ENCODE results near the gene CACHD1.
"Not testable (repeated sequence)": the region's sequence is repeated elsewhere in the genome, so short reads cannot be mapped to it uniquely, and the experiment has no call there.

Gene CACHD1

DNA sequence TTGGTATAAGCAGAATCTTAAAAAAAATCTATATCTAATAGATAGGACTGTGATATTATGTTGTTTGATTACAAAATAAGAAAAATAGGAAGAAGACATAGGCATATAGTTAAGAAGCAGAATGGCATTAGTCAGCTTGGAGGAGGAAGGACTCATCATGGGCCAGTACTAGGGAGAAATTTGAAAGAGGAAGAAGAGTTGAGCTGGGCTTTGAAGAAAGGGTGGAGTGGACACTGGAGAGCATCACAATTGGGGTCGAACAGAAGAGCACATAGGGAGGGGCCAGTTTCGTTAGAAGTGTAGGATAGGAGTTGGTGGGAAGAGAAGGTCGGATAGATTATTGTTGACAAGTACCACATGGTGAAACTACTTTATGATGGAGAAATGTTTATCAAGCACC lies 129.3 kb downstream of the CACHD1 start:
- no peak for DNase-seq

DNA sequence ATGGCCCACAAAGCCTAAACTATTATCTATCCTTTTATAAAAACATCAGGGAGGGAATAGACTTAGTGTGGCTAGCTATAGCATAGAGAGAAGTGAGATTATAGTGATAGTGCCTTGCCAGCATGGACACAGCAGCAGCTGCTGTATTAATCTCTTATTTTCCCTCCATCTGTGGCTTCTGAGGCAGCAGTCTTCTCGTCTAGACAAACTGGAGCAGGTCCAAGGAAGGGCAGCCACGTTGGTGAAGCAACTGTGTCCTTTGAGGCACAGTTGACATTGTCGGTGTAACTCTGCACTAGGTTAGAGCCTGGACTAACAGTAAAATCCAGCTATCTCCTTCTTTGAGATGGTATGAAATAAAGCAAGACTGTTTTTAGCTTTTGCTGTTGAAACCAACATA lies 131.3 kb downstream of the CACHD1 start:
- no peak for DNase-seq

DNA sequence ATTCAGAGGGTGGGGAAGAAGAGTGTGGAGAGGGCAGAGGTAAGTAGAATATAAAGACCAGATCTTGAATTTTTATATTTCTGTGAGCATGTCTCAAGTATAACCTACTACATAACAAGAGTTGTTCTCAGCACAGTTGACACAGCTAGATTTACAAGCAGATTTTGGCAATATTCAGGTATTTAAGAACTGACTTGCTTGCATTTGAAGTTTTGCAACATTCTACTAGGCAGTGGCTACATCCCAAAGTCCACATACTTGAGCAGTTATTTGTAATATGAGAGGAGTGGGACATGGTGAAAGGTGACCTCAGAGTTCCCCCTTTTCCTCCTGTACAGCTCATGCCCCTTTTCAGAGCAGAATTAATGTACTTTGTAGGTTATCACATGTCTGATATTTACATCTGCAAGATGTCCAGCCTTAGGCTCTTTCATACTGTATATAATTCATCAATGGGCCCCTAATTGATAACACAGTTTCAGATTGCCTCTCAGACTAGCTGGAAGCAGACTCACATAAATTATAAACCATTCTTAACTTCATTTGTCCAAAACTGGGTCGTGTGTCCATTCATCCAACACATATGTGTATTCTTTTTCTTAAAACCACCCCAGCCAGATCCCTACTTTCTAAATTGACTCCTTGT lies 138.2 kb downstream of the CACHD1 start:
- no peak for DNase-seq

DNA sequence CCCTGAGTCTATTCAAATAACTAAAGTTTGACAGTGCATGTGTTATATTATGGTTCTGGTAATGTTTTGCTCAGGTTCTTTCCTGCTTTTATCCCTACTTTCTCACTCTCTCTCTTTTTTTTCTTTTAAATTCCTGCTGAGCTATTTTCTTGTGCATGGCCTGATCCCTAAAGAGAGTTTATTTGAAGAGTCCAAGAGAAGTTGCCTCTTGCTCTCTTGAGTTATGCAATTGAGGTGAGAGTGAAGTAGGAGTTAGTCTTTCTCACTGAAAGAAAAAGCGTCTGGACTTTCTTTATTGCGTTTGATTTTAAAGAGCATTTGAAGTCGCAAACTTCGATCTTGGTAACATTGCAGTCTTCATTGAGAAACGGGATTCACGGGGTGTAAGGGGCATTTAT lies 138.7 kb downstream of the CACHD1 start:
- DNase-seq = no peak

DNA sequence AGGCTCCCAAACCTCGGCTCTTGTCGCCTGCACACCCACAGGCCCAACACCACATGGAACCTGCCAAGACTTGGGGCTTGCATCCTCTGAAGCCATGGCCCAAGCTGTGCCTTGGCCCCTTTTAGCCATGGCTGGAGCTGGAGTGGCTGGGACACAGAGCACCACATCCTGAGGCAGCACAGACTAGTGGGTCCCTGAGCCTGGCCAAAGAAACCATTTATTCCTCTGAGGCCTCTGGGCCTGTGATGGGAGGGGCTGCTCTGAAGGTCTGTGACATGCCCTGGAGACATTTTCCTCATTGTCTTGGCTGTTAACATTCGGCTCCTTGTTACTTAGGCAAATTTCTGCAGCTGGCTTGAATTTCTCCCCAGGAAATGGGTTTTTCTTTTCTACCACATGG lies 141.0 kb downstream of the CACHD1 start:
- not testable (repeated sequence) for DNase-seq

DNA sequence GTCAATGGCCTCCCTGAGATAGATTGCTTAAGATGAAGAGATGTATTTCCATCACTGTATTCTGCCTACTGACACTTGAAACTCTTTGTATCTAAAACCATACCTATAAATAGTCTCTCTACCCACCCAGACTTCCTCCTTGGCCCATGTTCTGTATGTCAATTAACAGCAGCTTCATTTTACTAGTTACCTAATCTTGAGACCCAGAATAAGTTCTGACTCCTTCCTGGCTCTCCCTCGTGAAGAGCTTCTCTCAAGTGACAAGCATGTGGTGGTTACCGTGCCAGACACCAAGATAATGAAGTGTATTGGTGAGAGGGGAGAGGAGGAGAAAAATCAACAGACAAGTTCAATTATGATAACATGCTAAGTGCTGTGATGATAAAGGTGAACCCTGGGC lies 146.1 kb downstream of the CACHD1 start:
- no peak for DNase-seq

DNA sequence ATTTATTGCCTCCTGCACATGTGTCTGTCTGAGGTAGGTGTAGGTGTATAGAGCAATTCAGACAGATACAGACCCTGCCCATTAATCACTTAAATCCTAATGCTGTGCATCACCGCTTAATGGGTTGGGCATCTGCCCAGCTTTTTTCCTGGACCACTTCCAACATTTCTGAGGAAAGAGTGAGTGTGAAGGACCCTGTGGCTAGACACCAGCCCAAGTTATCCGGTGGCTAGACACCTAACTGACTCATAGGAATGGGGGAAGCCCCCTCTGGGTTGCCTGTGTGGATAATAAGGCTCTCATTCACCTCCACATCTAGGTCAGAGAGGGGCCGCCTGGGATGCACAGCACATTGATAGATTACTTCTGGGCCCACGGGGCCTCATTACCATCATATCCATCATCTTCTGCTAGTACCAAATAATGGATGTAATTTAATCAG lies 153.8 kb downstream of the CACHD1 start:
- no peak for DNase-seq

DNA sequence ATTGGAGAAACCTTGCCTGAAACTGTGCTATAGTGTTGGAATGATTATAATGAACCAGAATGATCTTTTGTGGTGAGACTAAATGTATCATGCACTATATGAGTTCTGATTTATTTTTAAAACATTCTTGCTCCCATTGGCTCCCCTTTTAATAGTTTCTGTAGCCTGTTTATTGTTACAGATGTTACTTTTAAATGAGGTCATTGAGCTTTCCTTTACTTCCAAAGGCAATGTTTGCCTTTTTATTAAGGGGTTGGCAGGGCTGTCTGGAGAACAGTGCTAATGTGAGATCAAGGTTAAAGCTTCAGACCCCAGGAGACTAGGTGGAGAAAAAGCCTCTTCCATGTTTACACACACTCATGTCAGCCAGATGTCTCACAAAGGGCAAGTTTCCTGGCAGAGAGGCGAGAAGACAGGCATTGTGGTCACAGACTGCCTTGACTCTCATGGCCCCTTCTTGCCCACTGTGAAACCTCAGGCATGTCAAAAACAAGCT lies 154.3 kb downstream of the CACHD1 start:
- no peak for DNase-seq

DNA sequence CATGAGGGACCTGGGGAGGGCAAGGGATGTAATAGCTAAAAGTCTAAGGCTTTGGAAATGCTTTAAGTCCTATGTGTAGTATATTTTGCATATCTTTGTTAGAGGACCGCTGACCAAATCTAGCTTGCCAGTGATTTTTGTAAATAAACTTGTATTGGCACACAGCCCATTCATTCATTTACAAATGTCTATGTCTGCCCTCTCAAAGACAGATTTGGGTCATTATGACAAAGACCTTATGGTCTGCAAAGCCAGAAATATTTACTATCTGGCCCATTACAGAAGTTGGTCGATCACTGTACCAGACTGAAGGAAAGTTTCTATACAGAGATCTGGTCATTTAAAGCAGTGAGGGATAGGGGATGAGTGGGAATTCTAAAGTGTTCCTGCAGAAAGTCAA lies 154.9 kb downstream of the CACHD1 start:
- DNase-seq = no peak

DNA sequence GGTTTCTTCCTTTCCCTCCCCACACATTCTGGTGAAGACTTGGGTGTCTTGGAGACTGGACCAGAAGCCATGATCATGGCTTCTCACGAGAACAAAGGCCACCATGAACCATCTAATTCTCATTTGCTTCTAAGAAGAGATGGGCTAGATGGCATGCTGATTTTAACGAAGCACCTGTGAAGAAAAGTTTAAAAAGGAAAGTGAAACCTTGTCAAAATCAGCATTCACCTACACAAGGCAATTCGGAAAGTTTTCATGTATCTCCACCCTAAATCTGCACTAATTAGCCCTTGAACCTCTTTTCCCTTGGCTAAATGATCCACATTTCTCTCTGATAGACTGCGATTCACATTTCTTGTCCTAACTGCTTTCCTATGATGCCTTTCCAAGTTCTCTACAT lies 160.7 kb downstream of the CACHD1 start:
- DNase-seq = no peak

DNA sequence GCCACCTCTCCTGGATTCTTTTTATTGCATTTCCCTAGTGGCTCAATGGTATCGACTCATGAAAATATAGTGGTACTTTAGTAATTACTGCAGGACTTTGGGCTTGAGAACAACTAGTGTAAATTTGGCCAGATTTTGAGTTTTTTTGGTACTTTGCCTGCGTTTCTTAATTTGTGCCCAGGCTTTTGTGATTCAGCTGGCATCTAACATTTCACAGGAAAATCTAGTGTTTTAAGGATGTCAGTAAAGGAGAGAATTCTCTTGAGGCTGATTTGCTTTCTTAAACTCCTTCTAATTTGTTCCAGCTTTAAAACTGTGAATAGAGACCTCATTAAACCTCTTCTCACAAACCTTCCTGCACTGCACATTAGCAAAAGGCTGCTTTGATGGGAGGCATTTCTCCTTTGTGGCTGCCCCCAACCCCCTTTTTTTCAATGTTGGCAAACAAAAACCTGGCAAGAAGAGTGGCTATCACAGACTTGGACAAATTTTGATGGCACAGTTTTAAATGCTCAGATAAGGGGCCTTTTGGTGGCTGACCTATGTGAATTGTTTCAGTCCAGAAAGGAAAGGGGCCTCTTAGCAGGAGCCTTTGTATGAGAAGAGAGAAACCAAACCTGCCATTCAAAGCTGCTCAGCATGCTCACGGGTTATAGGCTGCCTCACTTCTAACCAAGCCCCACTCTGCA lies 161.6 kb downstream of the CACHD1 start:
- DNase-seq = no peak

DNA sequence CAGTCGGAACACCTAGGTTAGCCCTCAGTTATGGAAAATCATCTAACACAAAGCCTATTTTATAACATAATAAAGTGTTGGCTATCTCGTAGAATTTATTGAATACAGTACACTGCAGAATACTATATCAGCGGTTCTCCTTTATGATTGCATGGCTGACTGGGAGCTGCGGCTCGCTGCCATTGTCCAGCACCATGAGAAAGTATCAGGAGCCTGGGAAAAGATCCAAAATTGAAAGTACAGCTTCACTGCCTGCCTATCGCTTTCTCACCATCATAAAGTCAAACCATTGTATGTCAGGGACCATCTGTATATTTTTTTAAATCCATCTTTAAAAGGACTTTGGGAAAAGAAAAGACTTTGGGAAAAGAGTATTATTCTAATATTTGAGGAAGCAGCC lies 163.0 kb downstream of the CACHD1 start:
- DNase-seq = no peak

DNA sequence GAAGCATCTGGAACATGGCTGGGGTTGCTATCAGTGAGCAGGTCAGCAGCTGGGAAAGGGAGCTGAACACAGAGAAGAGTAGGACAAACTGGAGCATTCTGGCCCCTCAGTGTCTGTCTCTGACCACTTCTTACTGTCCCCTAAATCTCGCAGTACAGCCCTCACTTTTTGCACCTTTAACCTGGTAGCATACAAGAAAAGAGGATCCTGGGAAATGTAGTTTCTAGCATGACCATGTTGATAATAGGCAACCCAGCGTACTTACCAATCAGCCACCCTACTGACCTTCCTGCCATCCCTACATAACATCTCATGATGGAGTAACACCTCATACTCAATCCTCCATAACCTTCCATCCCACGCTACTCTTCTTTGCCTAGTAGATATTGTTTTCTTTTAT lies 175.8 kb downstream of the CACHD1 start:
- no peak for DNase-seq

DNA sequence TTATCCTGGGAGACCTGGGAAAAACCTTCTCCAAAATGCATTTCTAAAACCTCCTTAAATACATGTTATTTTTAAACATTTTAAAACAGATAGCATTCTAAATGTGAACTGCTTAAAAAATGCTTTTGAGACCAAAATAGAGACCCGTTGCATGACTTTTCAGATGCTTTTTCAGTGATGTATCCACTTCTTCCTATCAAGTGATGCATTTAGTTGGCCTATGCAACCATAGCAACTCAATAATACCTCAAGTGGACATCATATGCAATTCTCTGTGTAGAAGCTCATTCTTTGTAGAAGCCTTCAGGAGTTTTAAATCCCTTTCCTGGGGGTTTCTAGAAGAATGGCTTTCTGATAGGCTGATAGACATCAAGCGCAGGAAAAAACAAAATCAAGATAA lies 180.5 kb downstream of the CACHD1 start:
- DNase-seq = no peak

DNA sequence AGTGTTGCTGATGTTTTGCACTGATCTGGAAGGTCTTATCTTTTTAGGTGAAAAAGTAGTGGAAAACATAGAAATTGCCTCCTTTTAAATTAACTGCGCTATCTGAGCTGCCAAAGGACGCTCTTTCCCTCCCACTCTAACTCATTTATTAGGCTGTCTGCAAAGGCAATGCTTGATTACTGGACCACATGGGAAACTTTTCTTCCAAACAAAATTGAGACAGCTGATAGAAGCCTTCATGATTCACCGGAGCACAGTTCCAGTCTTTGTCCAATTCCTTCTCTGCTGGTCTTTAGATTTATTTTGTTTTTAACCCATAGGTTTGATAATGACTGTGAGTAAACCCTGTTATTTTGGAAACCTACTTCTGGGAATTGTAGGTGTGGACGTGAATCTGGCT lies 181.9 kb downstream of the CACHD1 start:
- no peak for DNase-seq

DNA sequence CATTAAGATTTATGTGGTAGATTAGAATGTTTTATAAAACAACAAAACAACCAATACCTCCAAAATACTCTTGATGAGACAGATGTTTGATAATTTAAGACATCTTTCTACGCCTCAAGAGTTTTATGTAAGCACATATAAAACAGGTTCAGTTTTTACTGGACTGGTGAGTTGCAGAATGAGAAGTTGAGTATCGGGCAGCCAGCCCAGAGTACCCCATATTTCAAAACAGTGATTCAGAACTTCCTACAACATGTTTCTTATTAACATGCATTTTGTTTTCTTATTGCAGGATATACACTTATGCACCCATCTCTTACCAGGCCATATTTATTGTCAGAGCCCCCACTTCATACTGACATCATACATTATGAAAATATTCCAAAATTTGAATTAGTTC lies 183.5 kb downstream of the CACHD1 start:
- no peak for DNase-seq

DNA sequence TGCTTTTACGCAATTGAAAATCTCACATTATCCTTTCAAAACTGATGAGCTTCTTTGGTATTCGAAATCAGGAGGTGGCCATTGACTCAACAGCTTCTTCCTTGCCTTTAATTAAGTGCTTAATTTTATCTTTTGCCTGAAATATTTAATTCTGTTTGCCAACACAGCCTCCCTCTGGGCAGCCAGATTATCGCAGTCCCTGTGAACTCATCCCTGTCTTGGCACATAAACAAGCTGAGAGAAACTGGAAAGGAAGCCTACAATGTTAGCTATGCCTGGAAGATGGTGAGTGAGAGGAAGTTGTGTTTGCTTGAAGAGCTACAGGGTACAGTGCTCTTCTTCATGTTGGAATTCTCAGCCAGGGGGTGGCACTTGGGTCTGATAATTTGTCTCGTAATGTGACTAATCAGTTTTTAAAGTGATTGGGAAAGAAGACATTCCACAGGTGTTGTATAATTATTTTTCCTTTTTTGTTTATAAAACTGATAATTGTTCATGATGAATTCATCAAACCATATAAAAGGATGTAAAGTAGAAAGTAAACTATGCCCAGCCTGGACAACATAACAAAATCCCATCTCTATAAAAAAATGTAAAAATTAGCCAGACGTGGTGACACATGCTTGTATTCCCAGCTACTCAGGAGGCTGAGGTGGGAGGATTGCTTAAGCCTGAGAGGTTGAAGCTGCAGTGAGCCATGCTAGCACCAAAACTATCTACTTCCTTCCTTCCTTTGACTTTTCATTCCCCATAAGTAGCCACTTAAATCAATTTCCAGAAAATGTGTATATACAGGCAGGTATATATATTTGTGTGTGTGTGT lies 184.8 kb downstream of the CACHD1 start:
- no peak for DNase-seq

DNA sequence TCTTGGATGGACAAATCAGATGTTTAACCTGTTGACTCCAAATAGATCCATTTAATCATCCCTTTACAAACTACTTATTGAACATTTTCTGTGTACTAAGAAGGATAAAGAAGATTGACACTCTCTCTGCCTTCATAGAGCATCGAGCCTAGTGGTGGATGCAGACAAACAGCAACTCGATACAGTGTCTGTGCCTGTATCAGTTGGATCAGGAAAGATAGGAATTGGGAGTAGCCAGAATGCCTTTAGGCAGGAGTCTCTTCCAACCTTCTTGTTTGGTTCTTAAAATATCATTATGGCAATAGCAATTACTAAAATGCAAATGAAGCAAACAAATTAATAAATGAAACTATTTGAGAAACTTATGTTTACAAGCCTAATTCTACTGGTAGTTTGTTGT lies 185.9 kb downstream of the CACHD1 start:
- no peak for DNase-seq

DNA sequence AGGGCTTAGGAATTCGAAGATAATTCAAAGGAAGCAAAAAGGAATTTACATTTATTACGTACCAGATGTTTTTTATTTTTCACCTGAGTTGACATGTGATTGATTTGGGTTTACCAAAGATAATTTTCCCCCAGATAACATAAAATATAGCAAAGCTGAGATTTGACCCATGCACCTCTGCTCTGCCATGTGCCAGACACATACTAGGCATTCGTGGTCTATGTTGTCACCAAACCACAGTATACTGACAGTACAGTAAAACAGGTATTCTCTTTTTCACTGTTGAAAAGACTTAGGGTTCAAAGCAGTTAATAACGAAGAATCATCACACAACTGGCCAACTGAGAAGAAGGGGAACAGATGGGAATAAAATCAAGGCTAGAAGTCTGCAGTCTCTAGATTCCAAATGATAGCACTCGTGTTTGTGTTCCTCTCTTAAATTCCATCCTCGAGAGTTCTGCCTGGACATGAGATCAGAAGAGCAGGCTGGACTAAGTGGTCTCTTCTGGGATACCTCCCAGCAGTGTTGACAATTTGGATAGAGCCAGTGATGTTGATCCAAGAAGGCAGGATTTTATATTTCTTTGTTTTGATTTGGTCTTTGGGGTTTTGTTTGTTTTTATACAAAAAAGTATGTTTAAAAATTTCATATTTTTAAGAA lies 189.7 kb downstream of the CACHD1 start:
- DNase-seq = no peak

DNA sequence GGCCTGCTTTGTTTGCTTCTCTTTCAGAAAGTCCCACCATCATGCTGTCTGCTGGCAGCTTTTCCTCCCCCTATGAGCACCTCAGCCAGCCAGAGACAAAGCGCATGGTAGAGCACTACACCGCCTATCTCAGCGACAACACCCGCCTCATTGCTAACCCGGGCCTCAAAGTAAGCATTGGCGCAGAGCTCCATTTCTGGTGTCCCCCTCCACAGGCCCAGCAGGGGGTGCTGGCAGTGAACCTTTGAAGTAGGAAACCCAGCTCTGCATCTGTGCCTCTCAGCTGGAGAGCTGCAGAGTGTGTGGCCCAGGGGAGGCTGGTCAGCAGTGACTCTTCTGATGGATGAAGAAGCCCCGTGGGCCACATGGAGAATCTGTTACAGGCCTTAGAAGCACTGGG lies 193.7 kb downstream of the CACHD1 start:
- no peak for DNase-seq

DNA sequence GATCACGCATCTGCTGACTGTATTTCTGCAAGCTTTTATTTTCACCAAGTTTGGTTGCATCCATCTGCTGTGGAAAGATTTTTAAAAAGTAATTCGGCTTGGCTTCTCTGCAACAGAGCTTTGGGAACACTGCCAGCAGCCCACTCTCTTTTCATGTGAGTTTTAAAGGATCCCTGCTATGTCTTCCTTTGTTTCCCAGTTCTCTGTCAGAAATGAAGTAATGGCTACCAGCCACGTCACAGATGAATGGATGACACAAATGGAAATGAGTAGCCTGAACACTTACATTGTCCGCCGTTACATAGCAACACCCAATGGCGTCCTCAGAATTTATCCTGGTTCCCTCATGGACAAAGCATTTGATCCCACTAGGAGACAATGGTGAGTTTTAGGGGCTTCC lies 194.4 kb downstream of the CACHD1 start:
- DNase-seq = no peak

DNA sequence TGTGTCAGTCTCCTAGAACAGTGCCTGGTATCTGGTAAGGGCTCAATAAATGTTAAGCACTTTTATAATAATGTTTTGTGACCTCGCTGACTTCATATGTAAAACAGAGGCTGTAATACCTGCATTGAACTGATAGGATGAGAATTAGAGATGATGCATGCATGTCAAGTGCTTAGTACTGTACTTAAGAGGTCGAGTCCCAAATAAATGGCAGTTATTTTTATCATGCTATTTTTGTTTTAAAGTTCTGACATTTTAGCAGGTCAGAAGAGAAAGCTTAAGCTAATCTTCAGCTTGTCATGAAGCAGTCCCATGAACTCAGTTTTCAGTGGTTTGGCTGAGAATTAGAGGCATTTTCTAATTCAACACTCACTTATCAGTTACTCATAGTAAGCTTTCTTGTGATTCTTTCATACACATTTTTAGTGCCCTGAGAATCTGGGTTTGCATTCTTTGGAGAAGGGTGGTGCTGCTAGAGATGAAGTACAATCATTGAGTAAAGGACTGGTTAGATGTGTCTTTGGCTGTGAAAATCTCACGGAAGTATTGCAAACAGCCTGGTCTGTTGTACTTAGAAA lies 199.3 kb downstream of the CACHD1 start:
- DNase-seq = no peak

DNA sequence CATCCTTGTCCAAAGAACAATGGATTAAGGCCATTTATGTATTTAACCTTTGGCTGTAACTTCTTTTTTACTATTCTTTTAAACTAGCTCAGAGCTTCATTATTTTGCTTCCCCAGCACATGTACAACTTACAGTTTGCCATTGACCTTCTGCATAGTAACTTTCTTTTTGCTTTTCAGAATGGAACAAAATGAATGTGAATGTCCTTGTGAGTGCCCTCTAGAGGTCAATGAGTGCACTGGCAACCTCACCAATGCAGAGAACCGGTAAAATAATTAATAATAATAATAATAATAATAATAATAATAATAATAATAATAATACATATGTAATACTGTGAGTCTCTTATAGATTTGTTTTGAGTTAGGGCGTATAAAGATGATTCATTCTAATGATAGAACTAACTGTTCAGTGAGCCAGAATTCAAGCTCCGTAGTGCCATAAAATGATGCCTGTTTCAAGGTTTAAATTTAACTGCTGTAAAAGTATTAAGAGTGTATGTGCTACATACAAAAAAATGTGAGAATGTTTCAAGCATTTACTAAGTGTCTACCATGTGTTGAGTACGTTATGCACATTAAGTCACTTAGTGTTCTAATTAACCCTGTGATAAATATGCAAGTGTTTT lies 205.9 kb downstream of the CACHD1 start:
- DNase-seq = no peak
